NCI-H2029 (cell line): Measurements from ENCODE around the gene PTBP3.
A peak's percentile ranks its signal among the peaks of the same experiment; 100 is the strongest.

ENCODE experiments used
- DNase-seq: peaks from one replicate; lab custom pipeline; 2025; lab: John Stamatoyannopoulos, UW

Gene PTBP3

GRCh38 chr9:112360047-112360804 lies 26.8 kb upstream of the PTBP3 start:
- DNase-seq = no peak

GRCh38 chr9:112355427-112355897 lies 22.0 kb upstream of the PTBP3 start:
- no peak for DNase-seq

DNA sequence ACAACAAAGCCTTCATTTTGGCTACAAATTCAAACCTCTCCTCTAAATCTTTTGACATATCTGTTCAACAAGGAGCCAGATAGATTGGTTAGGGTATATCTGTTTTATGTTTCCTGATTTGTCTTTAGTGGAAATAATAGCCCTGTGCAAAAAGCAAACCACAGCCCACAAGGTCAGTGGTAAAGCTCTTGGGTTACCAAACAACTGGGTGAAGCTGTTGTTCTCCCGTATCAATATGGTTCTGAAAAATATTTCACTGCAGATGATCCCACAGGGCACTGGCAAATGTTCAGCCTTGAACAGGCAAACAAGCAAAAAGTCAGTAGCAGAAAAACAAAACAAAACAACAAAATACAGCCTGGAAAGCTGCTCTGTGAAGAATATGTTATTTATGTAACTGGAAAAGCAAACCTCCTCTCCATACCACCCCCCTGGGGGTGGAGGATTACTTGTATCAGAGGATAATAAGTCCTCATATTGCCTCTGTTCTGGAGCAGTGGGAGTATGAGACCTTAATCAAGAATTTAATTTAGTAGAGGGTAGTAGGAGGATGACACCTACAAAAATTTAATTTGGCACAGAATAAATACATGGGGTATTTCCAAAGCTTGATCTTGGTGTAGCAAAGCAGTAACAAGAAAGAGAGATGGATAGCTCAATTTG lies 20.8 kb upstream of the PTBP3 start:
- DNase-seq = no peak

- no peak for DNase-seq
Observed at GRCh38 chr9:112352209-112352608, 18.8 kb upstream of the PTBP3 start.

DNA sequence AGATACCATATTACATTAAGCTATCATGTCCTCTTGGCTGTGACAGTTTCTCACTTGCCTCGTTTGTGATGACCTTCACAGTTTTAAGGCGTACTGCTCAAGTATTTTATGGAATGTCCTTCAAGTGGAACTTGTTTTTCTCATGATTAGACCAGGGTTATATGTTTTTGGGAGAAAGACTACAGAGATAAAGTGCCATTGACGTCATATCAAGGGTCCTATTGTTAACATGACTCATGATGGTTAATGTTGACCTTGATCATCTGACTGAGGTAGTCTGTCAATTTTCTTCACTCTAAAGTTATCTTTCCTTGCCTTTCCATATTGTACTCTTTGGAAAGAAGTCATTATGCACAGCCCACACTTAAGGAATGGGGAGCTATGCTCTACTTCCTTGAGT lies 17.8 kb upstream of the PTBP3 start:
- no peak for DNase-seq

- no peak for DNase-seq
Observed at GRCh38 chr9:112349008-112349333, 15.6 kb upstream of the PTBP3 start.

DNA sequence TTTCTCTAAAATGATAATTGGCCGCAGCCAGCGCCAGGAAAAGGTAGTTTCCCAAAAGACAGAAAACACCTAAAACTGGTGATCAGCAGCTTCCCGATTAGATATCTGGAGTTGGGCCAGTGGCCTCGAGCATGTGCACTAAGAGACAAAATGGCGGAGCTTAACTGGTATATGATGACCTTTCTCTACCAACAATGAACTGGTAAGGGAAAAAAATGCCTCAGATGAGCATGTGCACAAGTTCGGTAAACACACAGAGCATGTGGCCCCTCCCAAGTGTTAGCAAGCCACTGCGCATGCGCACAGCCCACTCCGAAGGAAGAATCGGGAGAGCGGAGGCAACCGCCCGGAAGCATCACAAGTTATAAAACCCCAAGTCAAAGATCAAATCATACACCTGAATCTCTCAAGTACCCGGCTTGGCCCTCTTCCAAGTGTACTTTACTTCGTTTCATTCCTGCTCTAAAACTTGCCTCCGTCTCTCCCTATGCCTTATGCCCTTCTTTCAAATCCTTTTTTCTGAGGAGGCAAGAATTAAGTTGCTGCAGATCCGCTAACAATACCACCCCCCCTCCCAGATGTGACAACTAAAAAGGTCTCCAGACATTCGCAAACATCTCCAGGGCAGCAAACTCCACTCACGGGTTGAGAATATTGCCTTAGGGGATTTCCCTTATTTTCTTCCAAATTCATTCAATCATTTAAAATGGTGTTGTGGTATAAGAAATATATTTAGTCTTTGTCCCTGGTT lies 15.0 kb upstream of the PTBP3 start:
- DNase-seq = peak; percentile 76

DNA sequence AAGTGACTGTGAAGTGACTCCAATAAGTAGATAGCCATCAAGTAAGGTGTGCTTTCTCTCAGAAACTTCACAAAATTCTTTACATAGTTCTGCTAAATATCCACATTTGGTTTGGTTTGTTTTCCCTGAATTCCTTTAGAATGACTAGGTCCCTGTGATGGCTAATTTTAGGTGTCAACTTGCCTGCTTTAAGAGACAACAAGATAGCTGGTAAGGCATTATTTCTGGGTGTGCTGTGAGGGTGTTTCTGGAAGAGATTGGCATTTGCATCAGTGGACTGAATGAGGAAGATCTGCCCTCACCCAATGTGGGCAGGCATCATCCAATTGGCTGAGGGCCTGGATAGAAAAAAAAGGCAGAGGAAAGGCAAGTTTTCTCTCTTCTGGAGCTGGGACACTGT lies 8.3 kb upstream of the PTBP3 start:
- no peak for DNase-seq

DNA sequence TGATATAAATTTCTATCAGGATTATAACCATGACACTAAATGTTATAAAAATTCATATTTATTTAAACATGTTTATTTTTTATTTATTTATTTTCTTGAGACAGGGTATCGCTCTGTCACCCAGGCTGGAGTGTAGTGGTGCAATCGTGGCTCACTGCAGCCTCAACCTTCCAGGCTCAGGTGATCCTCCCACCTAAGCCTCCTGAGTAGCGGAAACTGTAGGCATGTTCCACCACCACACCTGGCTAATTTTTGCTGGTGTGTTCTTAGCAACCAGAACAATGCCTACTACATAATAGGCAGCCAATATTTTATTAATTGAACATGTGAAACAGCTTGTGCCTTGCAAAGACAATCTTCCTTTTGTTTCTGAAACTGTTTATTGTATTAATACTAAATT lies 6.5 kb upstream of the PTBP3 start:
- no peak for DNase-seq

DNA sequence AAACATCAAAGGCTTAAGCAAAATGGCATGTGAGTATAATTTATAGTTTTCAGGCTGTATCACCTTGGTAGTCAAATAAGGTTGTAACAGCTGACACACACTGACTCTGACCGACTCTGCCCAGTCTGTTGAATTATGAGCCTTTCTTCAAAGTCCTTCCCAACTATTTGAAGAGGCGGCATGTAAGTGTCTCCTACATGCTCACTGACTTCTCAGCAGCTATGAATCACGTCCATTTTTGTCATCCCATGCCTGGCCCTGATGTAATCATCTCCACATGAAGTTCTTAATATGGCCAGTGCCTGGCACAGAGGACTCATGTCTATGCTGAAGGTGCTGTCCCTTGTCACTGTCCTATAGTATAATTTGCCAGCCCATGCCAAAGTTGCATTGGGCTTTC lies 5.1 kb upstream of the PTBP3 start:
- DNase-seq = no peak

DNA sequence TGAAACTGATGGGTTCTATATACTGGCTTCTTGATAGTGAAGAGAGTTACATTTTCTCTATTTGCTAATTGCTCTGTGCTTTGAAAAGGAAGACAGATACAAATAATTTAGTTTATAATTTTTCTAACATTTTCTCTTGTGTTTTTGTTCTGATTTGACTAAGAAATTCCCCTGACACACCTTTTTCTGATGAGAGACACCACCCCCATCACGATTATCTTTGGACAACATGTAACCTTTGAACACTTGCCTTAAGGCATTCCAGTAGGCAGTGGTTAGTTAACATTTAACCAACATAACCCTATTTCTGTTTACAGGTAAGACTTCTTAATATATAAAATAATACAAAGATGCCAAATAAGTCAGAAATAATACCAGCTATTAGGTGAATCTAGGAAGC lies 4.1 kb upstream of the PTBP3 start:
- DNase-seq = no peak

DNA sequence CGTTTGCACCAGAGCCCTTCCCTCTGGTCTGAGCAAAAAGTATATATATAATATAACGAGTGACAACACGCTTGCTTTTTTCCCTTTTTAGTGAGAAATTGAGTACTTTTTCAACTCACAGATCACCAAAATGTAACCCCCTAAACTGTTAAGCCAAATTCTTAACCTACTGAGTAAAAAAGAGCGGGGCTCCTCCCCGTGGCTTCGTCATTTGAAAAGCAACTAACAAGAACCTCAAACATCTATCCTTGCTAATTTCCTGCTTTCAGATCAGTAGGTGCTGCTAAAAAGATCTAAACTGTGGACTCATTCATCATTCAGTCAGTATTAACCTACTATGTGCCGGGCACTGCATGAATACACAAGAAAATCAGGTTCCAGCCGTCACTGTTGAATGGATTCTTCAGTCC lies 1.0 kb upstream of the PTBP3 start:
- DNase-seq = no peak

DNA sequence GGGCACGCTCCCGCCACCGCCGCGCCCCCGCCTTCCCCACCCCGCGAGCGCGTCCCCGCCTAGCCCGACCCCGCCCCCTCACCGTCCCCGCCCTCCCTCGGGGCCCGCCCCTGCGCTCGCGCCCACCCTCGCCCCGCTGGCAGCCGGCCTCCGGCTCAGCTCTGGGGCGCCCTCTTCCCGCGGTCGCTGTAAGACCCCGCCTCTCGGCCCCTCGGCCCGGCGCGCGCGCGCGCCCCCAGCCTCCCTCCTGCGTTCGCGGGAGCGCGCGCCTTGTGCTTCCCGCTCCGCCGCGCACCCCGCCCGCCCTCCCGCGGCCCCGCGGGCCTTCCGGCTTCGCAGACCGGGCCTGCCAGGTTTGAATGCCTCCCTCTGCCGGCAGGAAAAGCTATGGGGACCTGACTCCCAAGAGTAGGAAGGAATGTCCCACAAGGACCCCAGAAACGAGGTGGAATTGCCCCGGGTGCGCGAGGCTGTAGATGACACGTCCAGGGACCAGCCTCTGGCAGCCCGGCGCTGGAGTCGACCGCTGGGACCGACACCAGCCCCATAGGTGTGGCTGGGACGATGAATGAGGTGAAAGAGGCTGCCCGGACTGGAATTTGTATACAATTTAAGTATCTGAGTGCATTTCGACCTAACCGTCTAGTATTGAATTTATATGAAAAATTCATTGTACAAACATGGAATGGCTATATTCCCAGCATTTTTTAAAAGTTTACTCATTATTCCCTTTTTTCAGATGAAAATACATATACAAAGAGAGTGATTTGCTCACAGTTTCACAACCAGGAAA lies 416 bp upstream of the PTBP3 start:
- peak; percentile 92 for DNase-seq

- DNase-seq = no peak
Observed at GRCh38 chr9:112332674-112332976, 794 bp downstream of the PTBP3 start.

- DNase-seq = no peak
Observed at GRCh38 chr9:112332214-112332613, 1.2 kb downstream of the PTBP3 start.

GRCh38 chr9:112331674-112331952 lies 1.8 kb downstream of the PTBP3 start:
- no peak for DNase-seq

GRCh38 chr9:112328545-112328944 lies 4.9 kb downstream of the PTBP3 start:
- DNase-seq = no peak

DNA sequence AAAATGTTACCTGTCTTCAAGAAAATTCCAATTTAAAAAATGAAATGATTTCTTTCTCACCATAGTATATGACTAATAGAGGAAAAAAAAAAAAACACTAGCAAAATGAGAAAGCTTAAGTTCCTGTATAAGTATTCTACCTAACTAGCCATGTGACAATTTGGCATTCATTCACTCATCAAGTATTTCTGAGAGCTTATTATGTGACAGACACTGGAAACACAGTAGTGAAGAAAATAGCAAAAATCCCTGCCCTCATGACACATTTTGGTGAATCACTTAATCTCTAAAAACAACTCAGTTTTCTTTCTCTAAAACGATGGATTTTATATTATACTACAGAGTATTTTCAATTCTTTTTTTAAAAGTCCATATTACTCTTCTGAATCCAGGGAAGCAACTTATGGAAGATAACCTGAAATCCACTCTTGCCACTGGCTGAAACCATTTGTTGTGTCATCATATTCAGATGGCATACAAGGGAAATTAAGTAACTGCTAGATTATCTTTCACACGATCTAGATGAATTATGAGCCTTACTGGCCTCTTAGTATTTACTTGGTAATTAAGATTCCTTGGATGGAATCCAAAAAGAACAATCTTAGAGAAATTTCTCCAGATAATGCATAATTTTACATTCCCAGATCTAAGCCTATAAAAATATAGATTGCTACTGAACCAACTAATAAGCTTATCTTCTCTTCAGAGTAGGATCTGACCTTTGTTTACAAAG lies 5.5 kb downstream of the PTBP3 start:
- DNase-seq = no peak

DNA sequence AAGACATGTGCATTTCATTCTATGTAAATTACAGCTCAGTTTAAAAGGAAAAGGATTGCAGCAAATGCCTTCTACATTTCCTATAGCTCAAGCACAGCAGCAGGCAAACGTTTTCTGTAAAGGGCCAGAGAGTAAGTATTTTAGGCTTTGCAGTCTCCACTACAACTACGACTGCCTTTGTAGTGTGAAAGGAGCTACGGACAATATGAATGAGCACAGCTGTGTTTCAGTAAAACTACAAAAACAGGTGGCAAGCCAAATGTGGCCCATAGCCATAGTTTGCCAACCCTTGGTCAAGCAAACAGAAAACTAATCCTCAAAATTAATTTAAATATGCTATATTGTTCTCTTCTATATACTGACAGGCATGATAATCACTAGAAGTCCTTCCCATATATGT lies 7.2 kb downstream of the PTBP3 start:
- no peak for DNase-seq

GRCh38 chr9:112325600-112325999 lies 7.8 kb downstream of the PTBP3 start:
- DNase-seq = no peak

GRCh38 chr9:112325127-112325526 lies 8.3 kb downstream of the PTBP3 start:
- no peak for DNase-seq

DNA sequence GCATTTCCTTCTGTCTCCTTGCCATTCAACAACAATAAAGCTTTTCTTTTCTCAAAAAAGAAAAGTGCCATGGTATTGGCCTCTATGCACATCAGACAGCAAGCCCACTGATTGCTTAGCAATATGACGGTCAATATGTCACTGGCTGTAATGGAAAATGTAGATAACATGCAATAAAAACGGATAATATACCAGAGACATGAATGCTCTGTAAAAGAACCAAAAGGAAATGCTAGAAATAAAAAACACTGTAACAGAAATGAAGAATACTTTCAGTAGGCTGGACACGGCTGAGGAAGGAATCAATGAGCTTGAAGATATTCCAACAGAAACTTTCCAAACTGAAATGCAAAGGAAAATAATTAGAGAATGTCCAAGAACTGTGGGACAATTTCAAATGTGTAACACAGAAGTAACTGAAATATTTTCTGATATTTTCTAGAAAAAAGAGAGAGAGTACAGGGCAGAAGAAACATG lies 10.0 kb downstream of the PTBP3 start:
- DNase-seq = no peak
